Measurements from ENCODE around the gene COA7. TPM values are rescaled to one million over a fixed set of nuclear protein-coding genes. Genes with fewer than 3 reads are reported as not detected.

COA7 gene
- total and polyA plus RNA-seq, 4 donors, result 4.7 to 14.1 (median 8.7) TPM

- Histone ChIP-seq H3K27ac (ENCODE audit: low read depth in 1 of 2, low read length in 2 of 2) (no peak overlapping the region), H3K4me1 (ENCODE audit: control insufficient read depth in 4 of 4, insufficient read depth in 4 of 4, low read length in 3 of 4) (peaks cover 0 to 17% (median 11%) of the 10 kb centered on the region in 4 donors), H3K9ac (ENCODE audit: low read depth in 1 of 2, low read length in 2 of 2) (no peak overlapping the region), H3K4me3 (ENCODE audit: low read depth in 1 of 3, low read length in 3 of 3) (no peak overlapping the region), H3K36me3 (ENCODE audit: control insufficient read depth in 4 of 4, insufficient read depth in 3 of 4, low read depth in 1 of 4, low read length in 3 of 4) (no peaks in the 10 kb centered on the region), H3K9me3 (ENCODE audit: control insufficient read depth in 4 of 4, low read length in 3 of 4) (no peaks in the 10 kb centered on the region), H3K27me3 (ENCODE audit: control insufficient read depth in 4 of 4, insufficient read depth in 4 of 4, low read length in 3 of 4) (no peaks in the 10 kb centered on the region)
- DNase-seq (ENCODE audit: low spot score), result no peak
- WGBS, result 82% methylated on average over 1 of the region's 1 CpG
- TF ChIP-seq REST (IDR thresholded peaks at IDR 0.05) (no peak), TAF1 (conservative IDR thresholded peaks at IDR 0.05) (no peak), CTCF (IDR thresholded peaks at IDR 0.05; ENCODE audit: low read depth, low read length, missing input control) (no peak), HNF4G (IDR thresholded peaks at IDR 0.05) (no peak), JUND (IDR thresholded peaks at IDR 0.05) (no peak), YY1 (IDR thresholded peaks at IDR 0.05) (no peak), HNF4A (conservative IDR thresholded peaks at IDR 0.05) (no peak), FOXA1 (IDR thresholded peaks at IDR 0.05) (no peak), GABPA (IDR thresholded peaks at IDR 0.05 in 1 of 2, conservative IDR thresholded peaks at IDR 0.05 in 1 of 2) (no peak)
These were observed 25.2 kb downstream of the COA7 start for GRCh38 chr1:52672946-52673345.

- DNase-seq (ENCODE audit: low spot score), result no peak
- H3K27ac ChIP-seq (ENCODE audit: low read depth in 1 of 2, low read length in 2 of 2), result no peak overlapping the region
- no peak overlapping the region for H3K4me3 ChIP-seq (ENCODE audit: low read depth in 1 of 3, low read length in 3 of 3)
- no peaks in the 10 kb centered on the region for H3K4me1 ChIP-seq (ENCODE audit: control insufficient read depth in 4 of 4, insufficient read depth in 4 of 4, low read length in 3 of 4)
- H3K9me3 ChIP-seq (ENCODE audit: control insufficient read depth in 4 of 4, low read length in 3 of 4), result no peaks in the 10 kb centered on the region
- H3K36me3 ChIP-seq (ENCODE audit: control insufficient read depth in 4 of 4, insufficient read depth in 3 of 4, low read depth in 1 of 4, low read length in 3 of 4), result no peaks in the 10 kb centered on the region
- no peaks in the 10 kb centered on the region for H3K27me3 ChIP-seq (ENCODE audit: control insufficient read depth in 4 of 4, insufficient read depth in 4 of 4, low read length in 3 of 4)
- no peak overlapping the region for H3K9ac ChIP-seq (ENCODE audit: low read depth in 1 of 2, low read length in 2 of 2)
- 93% methylated on average over 2 of the region's 2 CpGs for WGBS
- TF ChIP-seq FOXA2 (IDR thresholded peaks at IDR 0.05), result no peak
- TF ChIP-seq MAX (IDR thresholded peaks at IDR 0.05), result no peak
- TF ChIP-seq GABPA (IDR thresholded peaks at IDR 0.05 in 1 of 2, conservative IDR thresholded peaks at IDR 0.05 in 1 of 2), result no peak
- no peak for TF ChIP-seq SP1 (IDR thresholded peaks at IDR 0.05)
- TF ChIP-seq HNF4G (IDR thresholded peaks at IDR 0.05), result no peak
- no peak for TF ChIP-seq JUND (IDR thresholded peaks at IDR 0.05)
- no peak for TF ChIP-seq REST (IDR thresholded peaks at IDR 0.05)
- no peak for TF ChIP-seq FOXA1 (IDR thresholded peaks at IDR 0.05)
- no peak for TF ChIP-seq HNF4A (conservative IDR thresholded peaks at IDR 0.05)
- no peak for TF ChIP-seq TAF1 (conservative IDR thresholded peaks at IDR 0.05)
- TF ChIP-seq RAD21 (IDR thresholded peaks at IDR 0.05), result no peak
- no peak for TF ChIP-seq CTCF (IDR thresholded peaks at IDR 0.05; ENCODE audit: low read depth, low read length, missing input control)
These were observed 27.5 kb downstream of the COA7 start for GRCh38 chr1:52670604-52671003.
